Parathyroid adenoma (tissue), 2 donors: ENCODE results near the gene WDR70.

Experiments
- H2AFZ ChIP-seq: fragments of 300-600 bp; sonication (generic); one replicate; pipeline ENCODE4 v1.7.0; 2017; ENCODE audit warnings: antibody characterized with exemption, mild to moderate bottlenecking
- H3K27ac ChIP-seq: fragments of 300-600 bp; sonication (generic); one replicate; pipeline ENCODE4 v1.7.0; 2017
- H3K27me3 ChIP-seq: fragments of 300-600 bp; sonication (generic); one replicate; pipeline ENCODE4 v1.7.0; 2017; ENCODE audit warnings: low read length; ENCODE audit not compliant: control insufficient read depth, insufficient read depth
- H3K36me3 ChIP-seq: fragments of 300-600 bp; sonication (generic); one replicate; pipeline ENCODE4 v1.7.0; 2017; ENCODE audit warnings: low read length; ENCODE audit not compliant: control insufficient read depth, insufficient read depth
- H3K4me1 ChIP-seq: fragments of 300-600 bp; sonication (generic); one replicate; pipeline ENCODE4 v1.7.0; 2017; ENCODE audit warnings: control low read depth
- H3K4me2 ChIP-seq: fragments of 300-600 bp; sonication (generic); one replicate; pipeline ENCODE4 v1.7.0; 2017; ENCODE audit warnings: low read length
- H3K4me3 ChIP-seq: fragments of 300-600 bp; sonication (generic); one replicate; pipeline ENCODE4 v1.7.0; 2017; ENCODE audit warnings: low read depth, low read length
- H3K79me2 ChIP-seq: fragments of 300-600 bp; sonication (generic); one replicate; pipeline ENCODE4 v1.7.0; 2017; ENCODE audit warnings: control low read depth
- H3K9ac ChIP-seq: fragments of 300-600 bp; sonication (generic); one replicate; pipeline ENCODE4 v1.7.0; 2017; ENCODE audit warnings: mild to moderate bottlenecking
- H3K9me3 ChIP-seq: fragments of 300-600 bp; sonication (generic); one replicate; pipeline ENCODE4 v1.7.0; 2017; ENCODE audit warnings: low read length; ENCODE audit not compliant: control insufficient read depth
- TF ChIP-seq, protein P1 (sequence below): fragments of 300-600 bp; sonication (generic); IDR thresholded peaks from one replicate; pipeline ENCODE4 v1.7.0; 2017; ENCODE audit warnings: antibody characterized with exemption, mild to moderate bottlenecking
- donor health status: primary hyperparathyroidism.

WDR70 gene

GRCh38 chr5:37739817-37740261 lies 360.7 kb downstream of the WDR70 start:
- H3K27me3 ChIP-seq = no peaks in the 10 kb centered on the region
- no peaks in the 10 kb centered on the region for H3K79me2 ChIP-seq
- no peaks in the 10 kb centered on the region for H3K36me3 ChIP-seq
- TF ChIP-seq, protein P1, sequence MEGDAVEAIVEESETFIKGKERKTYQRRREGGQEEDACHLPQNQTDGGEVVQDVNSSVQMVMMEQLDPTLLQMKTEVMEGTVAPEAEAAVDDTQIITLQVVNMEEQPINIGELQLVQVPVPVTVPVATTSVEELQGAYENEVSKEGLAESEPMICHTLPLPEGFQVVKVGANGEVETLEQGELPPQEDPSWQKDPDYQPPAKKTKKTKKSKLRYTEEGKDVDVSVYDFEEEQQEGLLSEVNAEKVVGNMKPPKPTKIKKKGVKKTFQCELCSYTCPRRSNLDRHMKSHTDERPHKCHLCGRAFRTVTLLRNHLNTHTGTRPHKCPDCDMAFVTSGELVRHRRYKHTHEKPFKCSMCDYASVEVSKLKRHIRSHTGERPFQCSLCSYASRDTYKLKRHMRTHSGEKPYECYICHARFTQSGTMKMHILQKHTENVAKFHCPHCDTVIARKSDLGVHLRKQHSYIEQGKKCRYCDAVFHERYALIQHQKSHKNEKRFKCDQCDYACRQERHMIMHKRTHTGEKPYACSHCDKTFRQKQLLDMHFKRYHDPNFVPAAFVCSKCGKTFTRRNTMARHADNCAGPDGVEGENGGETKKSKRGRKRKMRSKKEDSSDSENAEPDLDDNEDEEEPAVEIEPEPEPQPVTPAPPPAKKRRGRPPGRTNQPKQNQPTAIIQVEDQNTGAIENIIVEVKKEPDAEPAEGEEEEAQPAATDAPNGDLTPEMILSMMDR = no peak
- no peak overlapping the region for H3K4me2 ChIP-seq
- no peaks in the 10 kb centered on the region for H3K4me1 ChIP-seq
- H3K27ac ChIP-seq = no peak overlapping the region
- H3K9me3 ChIP-seq = no peaks in the 10 kb centered on the region
- H3K9ac ChIP-seq = no peak overlapping the region
- H2AFZ ChIP-seq = no peak overlapping the region
- H3K4me3 ChIP-seq = no peak overlapping the region

DNA sequence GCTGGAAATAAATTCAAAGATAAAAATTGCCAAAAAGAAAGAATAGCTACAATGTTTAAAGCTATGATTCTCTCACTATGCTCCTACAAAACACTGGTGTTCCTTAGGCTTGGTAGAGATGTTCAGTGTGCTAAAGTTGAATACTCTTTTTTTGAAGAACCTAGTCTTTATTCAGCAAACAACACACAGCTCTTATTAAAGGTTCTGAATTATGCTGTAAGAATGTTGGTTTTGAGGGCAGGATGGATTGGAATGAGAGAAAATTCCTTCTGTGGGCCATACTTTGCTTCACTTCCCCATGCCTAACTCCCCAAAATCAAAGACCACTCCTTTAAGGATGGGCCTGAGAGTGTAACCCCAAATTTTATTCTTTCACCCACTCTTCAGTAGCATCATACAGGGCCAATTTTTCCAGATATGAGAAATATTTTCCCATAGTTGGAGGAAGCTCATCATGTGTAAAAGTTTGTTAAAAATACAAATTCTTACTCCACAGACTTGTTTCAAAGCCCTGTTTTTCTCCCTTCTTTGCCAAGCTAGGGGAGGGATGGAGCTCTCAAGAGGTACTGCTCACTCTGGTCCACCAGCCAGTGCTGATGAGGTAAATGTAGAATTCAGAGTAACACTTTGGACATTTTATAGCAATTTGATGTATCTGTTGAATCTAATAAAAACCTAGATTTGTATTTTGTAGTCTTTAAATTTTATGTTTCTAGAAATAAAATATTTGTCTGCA lies 361.4 kb downstream of the WDR70 start:
- no peaks in the 10 kb centered on the region for H3K9me3 ChIP-seq
- H3K4me3 ChIP-seq = no peak overlapping the region
- H3K4me2 ChIP-seq = no peak overlapping the region
- H3K36me3 ChIP-seq = no peaks in the 10 kb centered on the region
- no peak overlapping the region for H3K9ac ChIP-seq
- TF ChIP-seq, protein P1 = no peak
- H2AFZ ChIP-seq = no peak overlapping the region
- no peaks in the 10 kb centered on the region for H3K4me1 ChIP-seq
- H3K27me3 ChIP-seq = no peaks in the 10 kb centered on the region
- H3K27ac ChIP-seq = no peak overlapping the region
- no peaks in the 10 kb centered on the region for H3K79me2 ChIP-seq

DNA sequence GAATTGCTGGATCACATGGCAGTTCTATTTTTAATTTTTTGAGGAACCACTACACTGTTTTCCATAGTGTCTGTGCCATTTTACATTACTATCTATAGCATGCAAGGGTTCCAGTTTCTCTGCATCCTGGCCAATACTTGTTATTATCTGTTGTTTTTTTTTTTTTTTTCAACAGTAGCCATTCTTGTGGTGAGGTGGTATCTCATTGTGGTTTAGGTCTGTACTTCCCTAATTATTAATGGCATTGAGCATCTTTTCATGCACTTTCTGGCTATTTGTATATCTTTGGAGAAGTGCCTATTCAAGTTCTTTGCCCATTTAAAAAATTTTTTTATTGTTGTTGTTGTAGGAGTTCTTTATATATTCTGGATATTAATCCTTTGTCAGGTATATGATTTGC lies 363.0 kb downstream of the WDR70 start:
- Histone ChIP-seq H3K36me3 (no peaks in the 10 kb centered on the region), H3K4me2 (no peak overlapping the region), H3K4me3 (no peak overlapping the region), H3K4me1 (no peaks in the 10 kb centered on the region), H3K9ac (no peak overlapping the region), H3K27me3 (no peaks in the 10 kb centered on the region), H3K79me2 (no peaks in the 10 kb centered on the region), H2AFZ (no peak overlapping the region), H3K27ac (no peak overlapping the region), H3K9me3 (no peaks in the 10 kb centered on the region)
- TF ChIP-seq, protein P1 = no peak

- H3K9me3 ChIP-seq = no peaks in the 10 kb centered on the region
- no peaks in the 10 kb centered on the region for H3K27me3 ChIP-seq
- H3K27ac ChIP-seq = no peak overlapping the region
- TF ChIP-seq, protein P1 = no peak
- no peaks in the 10 kb centered on the region for H3K36me3 ChIP-seq
- no peak overlapping the region for H3K4me2 ChIP-seq
- H2AFZ ChIP-seq = no peak overlapping the region
- H3K79me2 ChIP-seq = no peaks in the 10 kb centered on the region
- no peak overlapping the region for H3K9ac ChIP-seq
- no peak overlapping the region for H3K4me3 ChIP-seq
- H3K4me1 ChIP-seq = no peaks in the 10 kb centered on the region
Observed at GRCh38 chr5:37751227-37751626, 372.1 kb downstream of the WDR70 start.

- no peaks in the 10 kb centered on the region for H3K9me3 ChIP-seq
- no peaks in the 10 kb centered on the region for H3K4me1 ChIP-seq
- no peak overlapping the region for H3K4me2 ChIP-seq
- no peaks in the 10 kb centered on the region for H3K36me3 ChIP-seq
- no peaks in the 10 kb centered on the region for H3K27me3 ChIP-seq
- H3K79me2 ChIP-seq = no peaks in the 10 kb centered on the region
- no peak overlapping the region for H3K4me3 ChIP-seq
- H3K9ac ChIP-seq = no peak overlapping the region
- TF ChIP-seq, protein P1 = no peak
- no peak overlapping the region for H3K27ac ChIP-seq
- no peak overlapping the region for H2AFZ ChIP-seq
Observed at GRCh38 chr5:37754976-37755375, 375.9 kb downstream of the WDR70 start.
